DND-41 (cell line): ENCODE measurements around the gene PSEN1.

Experiments used
- ATAC-seq: fragments of 200-7000 bp; cut with Tn5 transposase; 3 replicates; pipeline ENCODE4 v1.9.1; 2021; ENCODE audit warnings: low read depth; ENCODE audit not compliant: insufficient read depth
- DNase-seq: peaks from one replicate; pipeline ENCODE4 v3.0.0-alpha.2; 2020
- H2AFZ ChIP-seq: 2 replicates; pipeline ENCODE4 v1.6.0; 2012; ENCODE audit warnings: low read depth, low read length
- H3K27ac ChIP-seq: 2 replicates; pipeline ENCODE4 v1.5.1; 2012; ENCODE audit warnings: low read length, inconsistent platforms
- H3K27me3 ChIP-seq: fragments of 200-600 bp; sonication (generic); 2 replicates; pipeline ENCODE4 v1.6.0; 2012; ENCODE audit warnings: low read length, mild to moderate bottlenecking, inconsistent platforms; ENCODE audit not compliant: insufficient read depth, poor library complexity
- H3K36me3 ChIP-seq: 2 replicates; pipeline ENCODE4 v1.5.1; 2012; ENCODE audit warnings: low read length, inconsistent platforms; ENCODE audit not compliant: insufficient read depth
- H3K4me1 ChIP-seq: 2 replicates; pipeline ENCODE4 v1.5.1; 2012; ENCODE audit warnings: mild to moderate bottlenecking, low read length; ENCODE audit not compliant: insufficient read depth
- H3K4me2 ChIP-seq: 2 replicates; pipeline ENCODE4 v1.6.0; 2012; ENCODE audit warnings: mild to moderate bottlenecking, moderate library complexity, low read length, inconsistent platforms; ENCODE audit not compliant: insufficient read depth
- H3K4me3 ChIP-seq, 2 experiments: fragments of 200-600 bp in 1 of 2; shearing (Covaris generic) in 1 of 2; 2 replicates each; pipeline ENCODE4 v1.5.1; 2012 to 2016; ENCODE audit warnings: inconsistent platforms in 2 of 2, low read length in 2 of 2, mild to moderate bottlenecking in 2 of 2, low read depth in 1 of 2, moderate library complexity in 1 of 2
- H3K79me2 ChIP-seq: 2 replicates; pipeline ENCODE4 v1.6.0; 2012; ENCODE audit warnings: low read length, inconsistent platforms; ENCODE audit not compliant: insufficient read depth
- H3K9ac ChIP-seq: 2 replicates; pipeline ENCODE4 v1.6.0; 2012; ENCODE audit warnings: low read depth, mild to moderate bottlenecking, inconsistent platforms, low read length, moderate library complexity
- H3K9me3 ChIP-seq: 2 replicates; pipeline ENCODE4 v1.5.1; 2012; ENCODE audit warnings: low read length, moderate library complexity, mild to moderate bottlenecking, inconsistent platforms; ENCODE audit not compliant: insufficient read depth, severe bottlenecking
- H4K20me1 ChIP-seq: 2 replicates; pipeline ENCODE4 v1.6.0; 2012; ENCODE audit warnings: low read length; ENCODE audit not compliant: insufficient read depth
- CTCF ChIP-seq: IDR thresholded peaks from 2 replicates; pipeline ENCODE4 v1.5.1; 2012; ENCODE audit warnings: borderline replicate concordance, low read length, moderate library complexity, mild to moderate bottlenecking; ENCODE audit not compliant: poor library complexity, severe bottlenecking; ENCODE audit errors: extremely low read depth
- EZH2 ChIP-seq: IDR thresholded peaks from 3 replicates; pipeline ENCODE4 v1.6.1; 2012; ENCODE audit warnings: borderline replicate concordance, low read depth, mild to moderate bottlenecking, moderate library complexity, low read length, inconsistent platforms; ENCODE audit not compliant: severe bottlenecking

Gene PSEN1

GRCh38 chr14:73142216-73142615, 5.9 kb downstream of the PSEN1 start:
- no peak for ATAC-seq
- H3K9ac ChIP-seq: no peak overlapping the region
- H3K4me1 ChIP-seq: peaks cover 8% of the 10 kb centered on the region
- no peak overlapping the region for H2AFZ ChIP-seq
- H3K4me3 ChIP-seq: no peak overlapping the region
- H3K27ac ChIP-seq: no peak overlapping the region
- H4K20me1 ChIP-seq: peaks cover 16% of the 10 kb centered on the region; the same call in 1 of the 2 replicates
- no peaks in the 10 kb centered on the region for H3K9me3 ChIP-seq
- no peak for DNase-seq
- TF ChIP-seq CTCF (no peak), EZH2 (no peak)
- no peaks in the 10 kb centered on the region for H3K27me3 ChIP-seq
- peaks cover 78% of the 10 kb centered on the region for H3K79me2 ChIP-seq
- H3K36me3 ChIP-seq: no peaks in the 10 kb centered on the region
- H3K4me2 ChIP-seq: no peak overlapping the region

GRCh38 chr14:73143003-73143402, 6.7 kb downstream of the PSEN1 start:
- ATAC-seq: no peak
- no peak overlapping the region for H3K4me3 ChIP-seq
- peaks cover 5% of the 10 kb centered on the region; the same call in 1 of the 2 replicates for H3K36me3 ChIP-seq
- no peak overlapping the region for H3K4me2 ChIP-seq
- no peak overlapping the region for H3K9ac ChIP-seq
- H3K9me3 ChIP-seq: no peaks in the 10 kb centered on the region
- no peak overlapping the region for H2AFZ ChIP-seq
- peaks cover 13% of the 10 kb centered on the region; the same call in 1 of the 2 replicates for H4K20me1 ChIP-seq
- H3K27ac ChIP-seq: no peak overlapping the region
- DNase-seq: no peak
- TF ChIP-seq EZH2: no peak
- no peak for TF ChIP-seq CTCF
- peaks cover 71% of the 10 kb centered on the region for H3K79me2 ChIP-seq
- no peaks in the 10 kb centered on the region for H3K4me1 ChIP-seq
- no peaks in the 10 kb centered on the region for H3K27me3 ChIP-seq

GRCh38 chr14:73143617-73144016, 7.3 kb downstream of the PSEN1 start:
- Histone ChIP-seq H3K36me3 (peaks cover 10% of the 10 kb centered on the region), H3K9me3 (no peaks in the 10 kb centered on the region), H4K20me1 (peaks cover 13% of the 10 kb centered on the region; the same call in 1 of the 2 replicates), H3K4me1 (no peaks in the 10 kb centered on the region), H3K79me2 (peaks cover 68% of the 10 kb centered on the region), H3K4me2 (no peak overlapping the region), H3K4me3 (no peak overlapping the region), H3K9ac (no peak overlapping the region), H2AFZ (no peak overlapping the region), H3K27me3 (no peaks in the 10 kb centered on the region), H3K27ac (no peak overlapping the region)
- no peak for ATAC-seq
- DNase-seq: no peak
- TF ChIP-seq EZH2: no peak
- no peak for TF ChIP-seq CTCF

GRCh38 chr14:73145371-73145770, 9.1 kb downstream of the PSEN1 start:
- Histone ChIP-seq H3K27ac (no peak overlapping the region), H3K4me3 (no peak overlapping the region), H2AFZ (no peak overlapping the region), H3K36me3 (peaks cover 16% of the 10 kb centered on the region), H4K20me1 (peaks cover 13% of the 10 kb centered on the region; the same call in 1 of the 2 replicates), H3K27me3 (no peaks in the 10 kb centered on the region), H3K9me3 (no peaks in the 10 kb centered on the region), H3K4me2 (no peak overlapping the region), H3K9ac (no peak overlapping the region), H3K4me1 (no peaks in the 10 kb centered on the region), H3K79me2 (peaks cover 54% of the 10 kb centered on the region)
- no peak for TF ChIP-seq EZH2
- TF ChIP-seq CTCF: no peak
- no peak for ATAC-seq
- DNase-seq: no peak
